Spleen (tissue), 7 donors: ENCODE results near the gene SLC52A3.

Source experiments
- CTCF ChIP-seq, 11 experiments: fragments of 200-600 bp in 7 of 11; fragments of 450-650 bp in 4 of 11; sonication (generic) in 4 of 11; IDR thresholded peaks in 8 of 11; conservative IDR thresholded peaks in 3 of 11; 1 replicate in 7 of 11; 2 replicates in 4 of 11; pipeline versions ENCODE4 v1.4.0 to v1.8.0; 2016 to 2021; ENCODE audit warnings: antibody characterized with exemption in 11 of 11, inconsistent platforms in 4 of 11, mild to moderate bottlenecking in 1 of 11
- POLR2A ChIP-seq, 3 donors: fragments of 450-650 bp; IDR thresholded peaks; one replicate each; pipeline ENCODE4 v1.5.1; 2017; ENCODE audit warnings: antibody characterized with exemption in 3 of 3, mild to moderate bottlenecking in 1 of 3
- donor health status: DM: no; HTN: no; CAD: no; lungs with moderate emphysema.
- donor health status: DM: no; HTN: no; CAD: no.
- donor health status: DM: no; HTN: no; CAD: no.

GRCh38 chr20:772806-773205 is 4.5 kb upstream of the SLC52A3 start:
- no peak for TF ChIP-seq POLR2A (IDR thresholded peaks at IDR 0.05)
- no peak for TF ChIP-seq CTCF (IDR thresholded peaks at IDR 0.05 in 8 of 11, conservative IDR thresholded peaks at IDR 0.05 in 3 of 11)
